ENCODE measurements around the gene KCTD19.

- TF ChIP-seq GATA2 (IDR thresholded peaks at IDR 0.05; ENCODE audit: low read depth, low read length) (no peak), GATA3 (IDR thresholded peaks at IDR 0.05; ENCODE audit: low read depth, low read length) (no peak)
Measured at GRCh38 chr16:67339453-67339852, 12.9 kb upstream of the KCTD19 start.

Measured in SH-SY5Y (cell line).